GM19025 (cell line): Measurements from ENCODE around the gene LANCL1.

Experiments used
- ATAC-seq: cut with Tn5 transposase; IDR thresholded peaks from one replicate; pipeline ENCODE4 v1.9.1; 2021; ENCODE audit warnings: mild to moderate bottlenecking, low read depth, moderate library complexity; ENCODE audit not compliant: unreplicated experiment

The LANCL1 gene

DNA sequence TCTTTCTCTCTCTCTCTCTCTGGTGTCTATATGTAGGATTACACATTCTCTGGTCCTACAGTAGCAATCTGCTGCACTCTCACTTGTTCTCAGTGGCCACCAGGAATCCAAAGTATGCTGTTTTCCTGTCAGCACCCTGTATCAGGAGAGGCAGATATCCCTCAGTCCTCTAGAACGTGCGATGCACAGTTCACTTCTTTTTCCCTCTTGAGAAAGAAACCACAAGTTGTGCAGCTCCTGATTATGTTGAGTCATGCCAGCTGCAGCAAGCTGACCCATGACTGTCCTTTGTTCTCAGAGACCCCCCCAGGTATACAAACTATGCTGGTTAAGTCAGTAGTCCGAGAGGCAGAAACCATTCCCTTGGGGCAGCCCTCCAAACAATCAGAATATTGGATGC, 54.6 kb downstream of the LANCL1 start:
- ATAC-seq: no peak

DNA sequence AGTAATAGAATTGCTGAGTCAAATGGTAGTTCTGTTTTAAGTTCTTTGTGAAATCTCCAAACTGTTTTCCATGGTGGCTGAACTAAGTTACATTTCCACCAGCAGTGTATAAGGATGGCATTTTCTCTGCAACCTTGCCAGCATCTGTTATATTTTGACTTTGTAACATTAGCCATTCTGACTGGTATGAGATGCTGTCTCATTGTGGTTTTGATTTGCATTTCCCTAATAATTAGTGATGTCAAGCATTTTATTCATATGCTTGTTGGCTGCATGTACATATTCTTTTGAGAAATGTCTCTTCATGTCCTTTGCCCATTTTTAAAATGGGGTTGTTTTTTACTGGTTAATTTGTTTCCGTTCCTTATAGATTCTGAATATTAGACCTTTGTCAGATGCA, 63.9 kb downstream of the LANCL1 start:
- ATAC-seq: no peak

DNA sequence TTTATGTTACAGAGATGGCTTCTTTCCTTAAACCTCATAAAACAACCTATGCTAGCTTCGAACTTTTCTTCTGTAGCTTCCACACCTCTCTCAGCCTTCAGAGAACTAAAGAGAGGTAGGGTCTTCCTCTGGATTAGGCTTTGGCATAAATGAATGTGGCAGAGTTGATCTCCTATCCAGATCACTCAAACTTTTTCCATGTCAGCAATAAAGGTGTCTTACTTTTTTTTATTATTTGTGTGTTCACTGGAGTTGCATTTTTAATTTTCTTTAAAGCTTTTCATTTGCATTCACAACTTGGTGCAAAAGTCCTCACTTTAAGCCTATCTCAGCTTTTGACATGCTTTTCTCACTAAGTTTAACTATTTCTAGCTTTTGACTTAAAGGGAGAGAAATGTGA, 66.0 kb downstream of the LANCL1 start:
- ATAC-seq: no peak

DNA sequence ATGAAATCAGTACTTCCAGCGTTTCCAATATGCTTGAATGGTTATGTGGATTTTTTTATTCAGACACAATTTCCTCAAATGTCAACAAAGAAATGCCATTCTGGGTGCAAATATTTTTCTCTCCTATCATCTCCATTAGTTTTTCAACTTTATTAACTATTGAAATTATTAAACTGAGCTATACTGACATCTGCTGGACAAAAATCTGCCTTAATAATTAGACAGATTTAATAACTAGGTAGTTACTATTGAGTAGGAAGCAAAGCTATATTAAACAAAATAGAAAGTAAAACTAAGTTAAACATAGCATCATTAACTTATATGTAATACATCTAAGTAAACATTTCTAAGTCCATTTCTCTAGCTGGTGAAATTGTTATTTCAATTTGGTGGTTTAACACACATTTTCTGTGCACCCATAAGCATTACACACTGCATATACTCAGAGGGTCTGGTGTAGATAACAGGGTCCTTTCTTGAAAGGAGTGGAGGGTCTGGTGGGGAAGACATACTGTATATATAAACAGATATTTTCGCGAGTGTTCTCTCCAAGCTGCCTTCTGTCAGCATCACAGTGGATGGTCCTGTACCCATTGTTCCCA, 77.0 kb downstream of the LANCL1 start:
- ATAC-seq: no peak

DNA sequence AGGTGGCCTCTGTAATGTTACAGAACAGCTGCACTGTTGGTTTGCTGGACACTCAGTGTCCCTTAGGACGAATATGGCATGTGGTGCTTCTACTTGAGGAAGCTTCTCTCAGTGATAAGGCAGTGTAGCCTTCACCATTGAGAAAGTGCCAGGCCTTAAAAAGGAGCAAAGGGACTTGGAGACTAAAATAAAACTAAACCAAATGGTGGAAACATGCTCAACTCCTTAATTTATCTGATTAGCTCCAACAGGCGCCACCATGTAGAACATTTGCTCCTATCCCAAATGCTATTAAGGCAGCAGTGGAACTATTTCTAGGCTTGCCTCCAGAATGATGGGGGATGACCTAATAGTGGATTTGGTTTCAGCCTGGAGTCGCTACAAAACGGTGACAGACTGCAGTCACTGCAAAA, 84.1 kb downstream of the LANCL1 start:
- no peak for ATAC-seq

DNA sequence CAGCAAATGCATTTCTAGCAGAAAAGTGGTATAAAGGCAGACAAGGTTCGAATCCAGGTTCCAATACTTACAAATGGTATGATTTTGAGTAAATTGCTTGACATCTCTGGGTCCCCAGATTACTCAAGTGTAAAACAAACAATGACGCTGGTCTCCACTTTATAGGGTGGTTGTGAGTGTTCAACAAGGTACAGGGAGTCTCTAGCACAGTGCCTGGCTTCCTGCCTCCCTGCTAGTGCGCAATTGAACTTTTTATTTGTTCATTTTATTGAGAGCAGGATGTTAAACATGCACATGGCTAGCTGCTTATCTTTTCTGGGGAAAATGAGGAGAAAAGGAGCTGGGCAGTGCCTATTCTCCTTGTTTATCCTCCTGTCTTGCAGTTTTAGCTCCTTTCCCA, 86.7 kb downstream of the LANCL1 start:
- no peak for ATAC-seq

DNA sequence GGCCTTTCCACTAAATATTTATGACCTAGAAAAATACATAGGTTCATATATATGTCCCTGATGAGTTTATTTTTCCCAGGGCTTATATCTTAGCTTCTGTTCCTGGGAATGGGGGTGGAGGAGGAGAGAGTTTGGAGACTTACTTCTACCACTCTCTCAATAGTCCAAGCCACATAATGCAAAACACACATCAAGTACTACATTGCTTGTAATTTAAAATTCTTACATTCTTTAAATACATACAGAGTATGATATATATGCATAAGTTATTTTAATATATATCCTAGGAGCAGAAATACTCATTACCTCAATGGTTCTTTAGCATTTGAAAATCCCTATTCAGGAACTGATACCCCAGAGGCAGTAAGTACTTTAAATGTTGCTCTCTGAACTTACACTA, 88.4 kb downstream of the LANCL1 start:
- ATAC-seq: no peak

DNA sequence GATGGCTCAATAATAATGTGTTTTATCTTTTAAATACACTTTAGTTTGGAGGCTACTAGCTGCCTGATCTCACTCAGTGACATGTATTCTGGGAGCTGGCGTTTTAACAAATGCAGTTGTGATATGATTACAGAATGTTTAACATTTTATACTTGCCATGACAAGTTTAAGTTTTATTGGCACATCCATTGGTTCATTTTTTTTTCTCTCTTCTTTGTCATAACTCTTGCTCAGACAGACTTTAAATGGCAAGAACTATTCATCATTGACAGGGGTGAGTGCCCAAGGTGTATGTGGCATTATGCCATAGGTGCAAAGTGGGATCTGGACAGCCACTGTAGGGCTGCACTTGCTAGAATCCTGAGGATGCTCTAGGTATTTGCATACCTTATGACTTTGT, 89.5 kb downstream of the LANCL1 start:
- ATAC-seq: no peak
